ENCODE data around the gene SDR42E1. TPM values are rescaled to one million over a fixed set of nuclear protein-coding genes. Genes with fewer than 3 reads are reported as not detected.
A peak's percentile ranks its signal among the peaks of the same experiment; 100 is the strongest.

Gene SDR42E1
- total and polyA plus RNA-seq, 9 of the 15 experiments (the other 6 are each of a cell fraction or from before 2014, with no cell fraction given) = 0.13 to 1.3 (median 0.42) TPM

DNA sequence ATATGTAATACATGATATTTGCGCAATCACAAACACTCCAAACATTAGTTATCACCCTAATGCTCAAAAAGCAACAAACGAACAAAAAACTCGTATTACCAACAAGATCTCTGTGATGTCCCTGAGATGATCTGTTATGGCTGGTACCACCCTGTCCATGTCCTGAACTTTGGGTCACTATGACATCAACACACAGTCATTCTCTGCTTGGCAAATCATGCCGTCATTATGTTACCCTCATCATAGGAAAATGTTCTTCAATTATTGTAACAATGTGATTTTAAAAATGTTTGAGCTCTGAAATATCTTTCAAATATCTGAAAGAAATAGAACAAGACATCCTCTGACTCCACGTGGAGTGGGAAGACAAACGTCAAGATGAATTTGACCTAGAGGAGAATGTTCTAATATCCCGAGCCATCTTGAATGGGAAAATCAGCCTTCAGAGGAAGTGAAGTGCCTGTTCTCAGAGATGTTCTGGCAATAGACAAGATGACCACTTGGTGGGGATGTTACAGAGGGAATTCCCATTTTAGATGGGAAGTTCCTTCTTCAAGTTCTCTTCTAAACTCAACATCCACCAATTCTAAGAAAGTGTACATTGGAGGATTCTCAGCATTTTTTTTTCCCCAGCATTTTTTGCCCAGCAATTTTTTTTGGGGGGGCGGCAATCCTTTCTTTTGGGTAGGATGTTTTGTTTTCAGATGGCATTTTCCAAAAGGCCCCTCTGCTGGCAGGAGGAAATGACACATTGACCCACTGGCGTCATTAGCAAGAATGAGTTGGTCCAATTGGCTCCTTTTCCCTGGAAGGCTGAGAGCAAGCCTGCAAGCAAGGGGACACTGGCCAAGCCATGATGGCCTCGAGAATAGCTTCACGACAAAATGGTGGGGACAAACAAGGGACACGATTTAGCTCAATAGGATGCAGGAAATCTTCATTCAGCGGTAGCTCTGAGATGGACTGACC, 20.1 kb upstream of the SDR42E1 start (continued):
- TF ChIP-seq, protein P1, sequence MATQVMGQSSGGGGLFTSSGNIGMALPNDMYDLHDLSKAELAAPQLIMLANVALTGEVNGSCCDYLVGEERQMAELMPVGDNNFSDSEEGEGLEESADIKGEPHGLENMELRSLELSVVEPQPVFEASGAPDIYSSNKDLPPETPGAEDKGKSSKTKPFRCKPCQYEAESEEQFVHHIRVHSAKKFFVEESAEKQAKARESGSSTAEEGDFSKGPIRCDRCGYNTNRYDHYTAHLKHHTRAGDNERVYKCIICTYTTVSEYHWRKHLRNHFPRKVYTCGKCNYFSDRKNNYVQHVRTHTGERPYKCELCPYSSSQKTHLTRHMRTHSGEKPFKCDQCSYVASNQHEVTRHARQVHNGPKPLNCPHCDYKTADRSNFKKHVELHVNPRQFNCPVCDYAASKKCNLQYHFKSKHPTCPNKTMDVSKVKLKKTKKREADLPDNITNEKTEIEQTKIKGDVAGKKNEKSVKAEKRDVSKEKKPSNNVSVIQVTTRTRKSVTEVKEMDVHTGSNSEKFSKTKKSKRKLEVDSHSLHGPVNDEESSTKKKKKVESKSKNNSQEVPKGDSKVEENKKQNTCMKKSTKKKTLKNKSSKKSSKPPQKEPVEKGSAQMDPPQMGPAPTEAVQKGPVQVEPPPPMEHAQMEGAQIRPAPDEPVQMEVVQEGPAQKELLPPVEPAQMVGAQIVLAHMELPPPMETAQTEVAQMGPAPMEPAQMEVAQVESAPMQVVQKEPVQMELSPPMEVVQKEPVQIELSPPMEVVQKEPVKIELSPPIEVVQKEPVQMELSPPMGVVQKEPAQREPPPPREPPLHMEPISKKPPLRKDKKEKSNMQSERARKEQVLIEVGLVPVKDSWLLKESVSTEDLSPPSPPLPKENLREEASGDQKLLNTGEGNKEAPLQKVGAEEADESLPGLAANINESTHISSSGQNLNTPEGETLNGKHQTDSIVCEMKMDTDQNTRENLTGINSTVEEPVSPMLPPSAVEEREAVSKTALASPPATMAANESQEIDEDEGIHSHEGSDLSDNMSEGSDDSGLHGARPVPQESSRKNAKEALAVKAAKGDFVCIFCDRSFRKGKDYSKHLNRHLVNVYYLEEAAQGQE (IDR thresholded peaks at IDR 0.05; ENCODE audit: borderline replicate concordance) = peak; percentile 71; the same call in 1 of the 2 replicates
- TF ChIP-seq, protein P1 (CRISPR knock-in tag; IDR thresholded peaks at IDR 0.05; ENCODE audit: low read depth) = no peak
- TF ChIP-seq, protein P2, sequence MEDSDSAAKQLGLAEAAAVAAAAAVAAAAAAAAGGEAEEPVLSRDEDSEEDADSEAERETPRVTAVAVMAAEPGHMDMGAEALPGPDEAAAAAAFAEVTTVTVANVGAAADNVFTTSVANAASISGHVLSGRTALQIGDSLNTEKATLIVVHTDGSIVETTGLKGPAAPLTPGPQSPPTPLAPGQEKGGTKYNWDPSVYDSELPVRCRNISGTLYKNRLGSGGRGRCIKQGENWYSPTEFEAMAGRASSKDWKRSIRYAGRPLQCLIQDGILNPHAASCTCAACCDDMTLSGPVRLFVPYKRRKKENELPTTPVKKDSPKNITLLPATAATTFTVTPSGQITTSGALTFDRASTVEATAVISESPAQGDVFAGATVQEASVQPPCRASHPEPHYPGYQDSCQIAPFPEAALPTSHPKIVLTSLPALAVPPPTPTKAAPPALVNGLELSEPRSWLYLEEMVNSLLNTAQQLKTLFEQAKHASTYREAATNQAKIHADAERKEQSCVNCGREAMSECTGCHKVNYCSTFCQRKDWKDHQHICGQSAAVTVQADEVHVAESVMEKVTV (CRISPR knock-in tag; IDR thresholded peaks at IDR 0.05) = peak; percentile 62; the same call in 1 of the 2 replicates
- TF ChIP-seq, protein P3, sequence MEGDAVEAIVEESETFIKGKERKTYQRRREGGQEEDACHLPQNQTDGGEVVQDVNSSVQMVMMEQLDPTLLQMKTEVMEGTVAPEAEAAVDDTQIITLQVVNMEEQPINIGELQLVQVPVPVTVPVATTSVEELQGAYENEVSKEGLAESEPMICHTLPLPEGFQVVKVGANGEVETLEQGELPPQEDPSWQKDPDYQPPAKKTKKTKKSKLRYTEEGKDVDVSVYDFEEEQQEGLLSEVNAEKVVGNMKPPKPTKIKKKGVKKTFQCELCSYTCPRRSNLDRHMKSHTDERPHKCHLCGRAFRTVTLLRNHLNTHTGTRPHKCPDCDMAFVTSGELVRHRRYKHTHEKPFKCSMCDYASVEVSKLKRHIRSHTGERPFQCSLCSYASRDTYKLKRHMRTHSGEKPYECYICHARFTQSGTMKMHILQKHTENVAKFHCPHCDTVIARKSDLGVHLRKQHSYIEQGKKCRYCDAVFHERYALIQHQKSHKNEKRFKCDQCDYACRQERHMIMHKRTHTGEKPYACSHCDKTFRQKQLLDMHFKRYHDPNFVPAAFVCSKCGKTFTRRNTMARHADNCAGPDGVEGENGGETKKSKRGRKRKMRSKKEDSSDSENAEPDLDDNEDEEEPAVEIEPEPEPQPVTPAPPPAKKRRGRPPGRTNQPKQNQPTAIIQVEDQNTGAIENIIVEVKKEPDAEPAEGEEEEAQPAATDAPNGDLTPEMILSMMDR (IDR thresholded peaks at IDR 0.05 in 2 of 3, conservative IDR thresholded peaks at IDR 0.05 in 1 of 3; ENCODE audit: insufficient read depth in 2 of 3, low read depth in 1 of 3, low read length in 3 of 3) = peak; percentile 34 to 72 (median 50); a peak in 4 of 6 replicates
- peak; percentile 51; the same call in 1 of the 2 replicates for TF ChIP-seq SPI1 (IDR thresholded peaks at IDR 0.05; ENCODE audit: borderline replicate concordance, low read depth, low read length)
- TF ChIP-seq ZNF184 (CRISPR knock-in tag; IDR thresholded peaks at IDR 0.05) = no peak
